PFSK-1 (cell line): ENCODE results near the gene MICOS13.

Experiments
- FOXP2 ChIP-seq: optimal IDR thresholded peaks from 2 replicates; pipeline ENCODE3; 2011; ENCODE audit warnings: borderline replicate concordance, control low read depth, inconsistent platforms; ENCODE audit not compliant: insufficient read depth; ENCODE audit errors: extremely low read length, extremely low read depth
- POLR2AphosphoS5 ChIP-seq: IDR thresholded peaks from 2 replicates; pipeline ENCODE4 v1.6.1; 2012; ENCODE audit warnings: low read depth, mild to moderate bottlenecking, control low read depth, low read length, moderate library complexity
- REST ChIP-seq, 2 experiments: IDR thresholded peaks; 2 replicates each; pipeline versions ENCODE4 v1.6.1 to v1.8.0; 2011 to 2012; ENCODE audit warnings: low read depth in 2 of 2, low read length in 2 of 2, control low read depth in 1 of 2, inconsistent platforms in 1 of 2, mild to moderate bottlenecking in 1 of 2, moderate library complexity in 1 of 2; ENCODE audit not compliant: insufficient read depth in 1 of 2
- SIN3A ChIP-seq: IDR thresholded peaks from 2 replicates; pipeline ENCODE4 v1.6.1; 2012; ENCODE audit warnings: mild to moderate bottlenecking, low read length, moderate library complexity, borderline replicate concordance; ENCODE audit not compliant: insufficient read depth
- TAF1 ChIP-seq: IDR thresholded peaks from 2 replicates; pipeline ENCODE4 v1.6.1; 2012; ENCODE audit warnings: low read length, control low read depth, borderline replicate concordance; ENCODE audit not compliant: insufficient read depth

The MICOS13 gene

GRCh38 chr19:5651361-5651760 lies 29.0 kb downstream of the MICOS13 start:
- TF ChIP-seq TAF1: no peak
- no peak for TF ChIP-seq POLR2AphosphoS5
- no peak for TF ChIP-seq FOXP2
- TF ChIP-seq SIN3A: no peak
- TF ChIP-seq REST (IDR thresholded peaks at IDR 0.05; ENCODE audit: insufficient read depth in 1 of 2, low read depth in 2 of 2, low read length in 2 of 2): no peak

- TF ChIP-seq TAF1: no peak
- TF ChIP-seq FOXP2: no peak
- no peak for TF ChIP-seq SIN3A
- TF ChIP-seq POLR2AphosphoS5: no peak
- no peak for TF ChIP-seq REST (IDR thresholded peaks at IDR 0.05; ENCODE audit: insufficient read depth in 1 of 2, low read depth in 2 of 2, low read length in 2 of 2)
Observed at GRCh38 chr19:5648464-5648863, 31.9 kb downstream of the MICOS13 start.

- TF ChIP-seq SIN3A: no peak
- no peak for TF ChIP-seq POLR2AphosphoS5
Observed at GRCh38 chr19:5646703-5647102, 33.6 kb downstream of the MICOS13 start.

- TF ChIP-seq REST (IDR thresholded peaks at IDR 0.05; ENCODE audit: insufficient read depth in 1 of 2, low read depth in 2 of 2, low read length in 2 of 2) (no peak), TAF1 (no peak), SIN3A (no peak), FOXP2 (no peak), POLR2AphosphoS5 (no peak)
Observed at GRCh38 chr19:5645409-5645808, 34.9 kb downstream of the MICOS13 start.

GRCh38 chr19:5644037-5644436 lies 36.3 kb downstream of the MICOS13 start:
- TF ChIP-seq FOXP2: no peak
- no peak for TF ChIP-seq TAF1
- TF ChIP-seq POLR2AphosphoS5: no peak
- TF ChIP-seq REST (IDR thresholded peaks at IDR 0.05; ENCODE audit: insufficient read depth in 1 of 2, low read depth in 2 of 2, low read length in 2 of 2): no peak
- TF ChIP-seq SIN3A: no peak
